PC-3 (cell line): ENCODE data around the gene VNN1. TPM values are rescaled to one million over a fixed set of nuclear protein-coding genes. Genes with fewer than 3 reads are reported as not detected.

Source experiments
- ATAC-seq: fragments of 200-7000 bp; cut with Tn5 transposase; 2 replicates; pipeline ENCODE4 v1.9.1; 2020; ENCODE audit warnings: mild to moderate bottlenecking, moderate library complexity
- BruUV-seq: library from RNA; stranded (reverse); fragments of 400-500 nt; replicated peaks from 2 replicates; lab custom pipeline; 2021; lab: Mats Ljungman, UMichigan
- CTCF ChIA-PET: fragments of 300-600 bp; sonication (Branson Sonifier 250); formaldehyde crosslinking; loops from one replicate; lab custom pipeline; 2022; ENCODE audit warnings: antibody characterized with exemption; lab: Charles Lee
- POLR2A ChIA-PET: fragments of 300-600 bp; sonication (Branson Sonifier 250); formaldehyde crosslinking; loops from one replicate; lab custom pipeline; 2022; ENCODE audit warnings: antibody characterized with exemption; ENCODE audit not compliant: unreplicated experiment; lab: Charles Lee
- DNase-seq: peaks from one replicate; pipeline ENCODE4 v3.0.0-alpha.2; 2015
- H2AFZ ChIP-seq: fragments of 300-600 bp; sonication (generic); 2 replicates; pipeline ENCODE4 v1.6.0; 2016; ENCODE audit warnings: antibody characterized with exemption, low read length
- H3F3A ChIP-seq: fragments of 300-600 bp; sonication (generic); one replicate; pipeline ENCODE4 v1.6.0; 2017; ENCODE audit warnings: antibody characterized with exemption, low read length, control low read depth, mild to moderate bottlenecking; ENCODE audit not compliant: unreplicated experiment
- H3K27ac ChIP-seq: fragments of 300-600 bp; sonication (generic); 2 replicates; pipeline ENCODE4 v1.5.1; 2016; ENCODE audit warnings: mild to moderate bottlenecking, low read length
- H3K27me3 ChIP-seq: fragments of 300-600 bp; sonication (generic); 2 replicates; pipeline ENCODE4 v1.6.1; 2016; ENCODE audit warnings: low read length, mixed read lengths
- H3K36me3 ChIP-seq: fragments of 300-600 bp; sonication (generic); 2 replicates; pipeline ENCODE4 v1.6.1; 2016; ENCODE audit warnings: low read depth, mixed run types, low read length, mixed read lengths
- H3K4me1 ChIP-seq: fragments of 300-600 bp; sonication (generic); 2 replicates; pipeline ENCODE4 v1.5.1; 2016; ENCODE audit warnings: low read length; ENCODE audit not compliant: insufficient read depth
- H3K4me2 ChIP-seq: fragments of 300-600 bp; sonication (generic); 2 replicates; pipeline ENCODE4 v1.6.0; 2016; ENCODE audit warnings: low read length
- H3K4me3 ChIP-seq: fragments of 300-600 bp; sonication (generic); 2 replicates; pipeline ENCODE4 v1.5.1; 2016; ENCODE audit warnings: mild to moderate bottlenecking, low read length, mixed read lengths
- H3K79me2 ChIP-seq: fragments of 300-600 bp; sonication (generic); 2 replicates; pipeline ENCODE4 v1.6.1; 2017; ENCODE audit warnings: low read length, mixed read lengths
- H3K9ac ChIP-seq: fragments of 300-600 bp; sonication (generic); 2 replicates; pipeline ENCODE4 v1.6.0; 2016; ENCODE audit warnings: mild to moderate bottlenecking, low read length
- H3K9me2 ChIP-seq: fragments of 300-600 bp; sonication (generic); replicated peaks from 2 replicates; pipeline ENCODE4 v1.6.1; 2016; ENCODE audit warnings: mixed run types, low read length, mixed read lengths
- H3K9me3 ChIP-seq: fragments of 300-600 bp; sonication (generic); 2 replicates; pipeline ENCODE4 v1.6.1; 2016; ENCODE audit warnings: low read length, mixed read lengths
- H4K20me1 ChIP-seq: fragments of 300-600 bp; sonication (generic); 2 replicates; pipeline ENCODE4 v1.6.1; 2016; ENCODE audit warnings: low read length, mixed read lengths
- CTCF ChIP-seq: fragments of 300-600 bp; sonication (generic); conservative IDR thresholded peaks from 2 replicates; pipeline ENCODE4 v1.5.1; 2017; ENCODE audit warnings: antibody characterized with exemption, low read depth, mild to moderate bottlenecking, low read length
- EZH2 ChIP-seq: fragments of 300-600 bp; sonication (generic); IDR thresholded peaks from one replicate; pipeline ENCODE4 v1.6.1; 2017; ENCODE audit warnings: antibody characterized with exemption, mild to moderate bottlenecking, low read length; ENCODE audit not compliant: unreplicated experiment
- EZH2phosphoT487 ChIP-seq: fragments of 300-600 bp; sonication (generic); IDR thresholded peaks from 2 replicates; pipeline ENCODE4 v1.6.1; 2018; ENCODE audit warnings: mild to moderate bottlenecking, antibody characterized with exemption, low read length, borderline replicate concordance
- intact Hi-C: fragments of 100-400 bp; cut with micrococcal nuclease; formaldehyde crosslinking; loops from 2 replicates; pipeline ENCODE4 v1.9.0; 2023
- total RNA-seq: library from RNA; depleted of rRNA; stranded (reverse); fragments of >200 nt; gene quantifications from 2 replicates; pipeline ENCODE4 v1.2.3, GENCODE V29; 2014

The VNN1 gene
- total RNA-seq, 1 experiment from 2014 or later = 0.04 TPM

- H3K27ac ChIP-seq = no peak overlapping the region
- H3K36me3 ChIP-seq = no peaks in the 10 kb centered on the region
- TF ChIP-seq EZH2phosphoT487 (no peak), CTCF (no peak), EZH2 (no peak)
- CTCF ChIA-PET = interaction anchor here (1.4 to 1.9 kb wide), 2 partner anchors 48 to 186 kb away, joined by 9 to 11 read pairs; no protein-coding TSS in a partner anchor
- DNase-seq = no peak
- intact Hi-C loops = loop anchor here (1.0 to 5.0 kb wide), 4 partner anchors 47 to 186 kb away; no protein-coding TSS in a partner anchor
- H3K4me2 ChIP-seq = no peak overlapping the region
- BruUV-seq = no TSS peak
- H4K20me1 ChIP-seq = no peaks in the 10 kb centered on the region
- H3F3A ChIP-seq = no peaks in the 10 kb centered on the region
- no peak overlapping the region for H3K9ac ChIP-seq
- H3K79me2 ChIP-seq = no peaks in the 10 kb centered on the region
- H3K4me1 ChIP-seq = 0 out of 2 replicates have a peak, but pooled peaks cover 8% of the 10 kb centered on the region
- H3K27me3 ChIP-seq = no peaks in the 10 kb centered on the region
- no peak overlapping the region for H2AFZ ChIP-seq
- POLR2A ChIA-PET = no interaction called here
- no peaks in the 10 kb centered on the region for H3K9me3 ChIP-seq
- no peak overlapping the region for H3K4me3 ChIP-seq
- H3K9me2 ChIP-seq = no peaks in the 10 kb centered on the region
- ATAC-seq = no peak
These were observed 2.2 kb upstream of the VNN1 start for GRCh38 chr6:132715881-132716637.

GRCh38 chr6:132715204-132715603 lies 1.3 kb upstream of the VNN1 start:
- POLR2A ChIA-PET = interaction anchor here (0.7 to 1.0 kb wide), 2 partner anchors 9 to 539 kb away, joined by 4 read pairs; no protein-coding TSS in a partner anchor
- H3K27ac ChIP-seq = no peak overlapping the region
- no peaks in the 10 kb centered on the region for H3K36me3 ChIP-seq
- CTCF ChIA-PET = interaction anchor here (0.5 to 1.9 kb wide), 8 partner anchors 14 to 1717 kb away, joined by 3 to 11 read pairs (median 4); no protein-coding TSS in a partner anchor
- no peaks in the 10 kb centered on the region for H3K27me3 ChIP-seq
- H3K9ac ChIP-seq = no peak overlapping the region
- TF ChIP-seq EZH2 (no peak), CTCF (peak; percentile 66)
- H3K4me3 ChIP-seq = no peak overlapping the region
- DNase-seq (peak; percentile 72), ATAC-seq (peak; percentile 84)
- intact Hi-C loops = loop anchor here (1.0 to 5.0 kb wide), 4 partner anchors 46 to 185 kb away; no protein-coding TSS in a partner anchor
- no peaks in the 10 kb centered on the region for H3K9me2 ChIP-seq
- no peak overlapping the region for H2AFZ ChIP-seq
- H3F3A ChIP-seq = no peaks in the 10 kb centered on the region
- BruUV-seq = no TSS peak
- no peaks in the 10 kb centered on the region for H3K9me3 ChIP-seq
- no peaks in the 10 kb centered on the region for H3K79me2 ChIP-seq
- no peaks in the 10 kb centered on the region for H4K20me1 ChIP-seq
- H3K4me1 ChIP-seq = 0 out of 2 replicates have a peak, but pooled peaks cover 8% of the 10 kb centered on the region
- no peak overlapping the region for H3K4me2 ChIP-seq

GRCh38 chr6:132714160-132714559 lies 305 bp upstream of the VNN1 start:
- no peaks in the 10 kb centered on the region for H3K9me3 ChIP-seq
- TF ChIP-seq CTCF (no peak), EZH2 (no peak), EZH2phosphoT487 (no peak)
- ChIA-PET CTCF (no interaction called here), POLR2A (no interaction called here)
- no peak overlapping the region for H3K27ac ChIP-seq
- no peaks in the 10 kb centered on the region for H3K36me3 ChIP-seq
- H3F3A ChIP-seq = no peaks in the 10 kb centered on the region
- no peaks in the 10 kb centered on the region for H3K27me3 ChIP-seq
- H4K20me1 ChIP-seq = no peaks in the 10 kb centered on the region
- no peaks in the 10 kb centered on the region for H3K79me2 ChIP-seq
- no peak for DNase-seq
- H3K4me2 ChIP-seq = no peak overlapping the region
- intact Hi-C loops = no loop called here
- no peak overlapping the region for H3K9ac ChIP-seq
- H2AFZ ChIP-seq = no peak overlapping the region
- 0 out of 2 replicates have a peak, but pooled peaks cover 8% of the 10 kb centered on the region for H3K4me1 ChIP-seq
- no TSS peak for BruUV-seq
- no peak overlapping the region for H3K4me3 ChIP-seq
- H3K9me2 ChIP-seq = no peaks in the 10 kb centered on the region
- ATAC-seq = no peak
